ENCODE data around the gene MAP2K5.

The MAP2K5 gene

DNA sequence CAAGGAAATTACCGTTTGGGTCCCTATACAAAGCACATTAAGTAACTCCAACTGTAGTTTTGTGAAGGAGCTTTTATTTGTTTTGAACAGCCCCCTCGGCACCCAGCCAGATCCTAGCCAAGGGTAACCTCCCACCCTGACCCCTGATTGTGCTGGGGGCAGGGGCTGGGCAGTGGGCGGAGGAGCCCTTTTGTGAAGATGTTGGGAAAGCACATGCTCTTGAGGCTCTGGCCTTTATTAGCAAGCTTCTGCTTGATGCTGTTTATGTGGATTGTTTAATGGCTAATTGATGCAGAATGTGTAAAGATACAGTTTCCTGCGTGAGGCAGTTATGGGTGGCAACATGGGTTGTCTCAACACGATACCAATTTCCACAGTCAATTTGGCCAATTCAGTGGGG, 136.5 kb downstream of the MAP2K5 start:
- DNase-seq: no peak

DNA sequence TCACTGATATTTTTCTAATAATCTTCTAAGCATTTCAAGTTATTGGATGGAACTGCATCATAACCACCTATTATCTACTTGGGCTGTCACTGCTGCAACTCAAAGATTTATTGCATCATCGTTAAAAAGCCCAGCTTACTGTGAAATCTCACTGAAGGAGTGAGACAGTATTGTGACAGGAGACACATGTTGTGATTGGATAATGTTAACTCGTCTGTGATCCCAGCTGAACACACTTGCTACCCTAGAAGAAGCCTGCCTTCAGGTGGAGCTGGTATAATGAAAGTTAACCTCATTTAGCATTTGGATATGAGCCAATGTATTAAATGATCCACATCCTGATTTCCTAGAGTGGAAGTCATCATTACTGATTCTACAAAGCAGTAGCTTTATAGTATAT, 138.1 kb downstream of the MAP2K5 start:
- DNase-seq: no peak

DNA sequence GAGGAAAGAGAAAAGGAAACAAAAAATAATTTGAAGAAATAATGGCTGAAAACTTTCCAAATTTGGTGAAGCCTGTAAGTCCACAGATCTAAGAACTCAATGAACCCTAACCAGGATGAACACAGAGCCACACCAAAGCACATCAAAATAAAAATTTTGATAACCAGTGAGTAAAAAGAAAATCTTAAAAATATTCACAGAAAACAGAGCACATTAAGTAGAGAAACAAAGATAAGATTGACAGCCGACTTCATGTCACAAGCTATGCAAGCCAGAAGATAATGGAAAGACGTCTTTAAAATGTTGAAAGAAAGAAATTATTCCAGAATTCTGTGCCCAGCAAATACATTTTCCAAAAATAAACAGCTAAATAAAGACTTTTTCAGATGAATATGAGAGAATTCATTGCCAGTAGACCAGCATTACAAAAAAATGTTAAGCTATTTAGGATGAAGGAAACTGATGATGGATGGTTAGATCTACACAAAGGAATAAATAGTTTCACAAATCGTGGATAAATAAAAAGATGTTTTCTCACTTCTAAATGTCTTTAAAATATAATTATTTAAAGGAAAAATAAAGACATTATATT, 142.6 kb downstream of the MAP2K5 start:
- no peak for DNase-seq

DNA sequence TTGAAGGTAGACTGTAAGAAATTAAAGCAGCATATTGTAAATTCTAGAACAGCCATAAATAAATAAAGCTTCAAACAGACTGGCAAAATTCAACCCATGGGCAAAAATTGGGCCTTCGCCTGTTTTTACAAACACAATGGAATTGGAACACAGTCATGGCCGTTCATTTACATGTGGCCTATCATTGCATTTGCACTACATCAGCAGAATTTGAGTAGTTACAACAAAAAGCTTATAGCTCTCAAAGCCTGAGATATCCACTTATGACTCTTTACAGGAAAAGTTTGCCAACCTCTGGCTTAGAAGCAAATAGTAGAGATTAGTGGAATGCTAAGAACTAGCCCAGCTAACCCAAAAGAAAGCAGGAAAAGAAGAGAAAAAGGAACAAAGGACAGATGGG, 143.2 kb downstream of the MAP2K5 start:
- DNase-seq: no peak

DNA sequence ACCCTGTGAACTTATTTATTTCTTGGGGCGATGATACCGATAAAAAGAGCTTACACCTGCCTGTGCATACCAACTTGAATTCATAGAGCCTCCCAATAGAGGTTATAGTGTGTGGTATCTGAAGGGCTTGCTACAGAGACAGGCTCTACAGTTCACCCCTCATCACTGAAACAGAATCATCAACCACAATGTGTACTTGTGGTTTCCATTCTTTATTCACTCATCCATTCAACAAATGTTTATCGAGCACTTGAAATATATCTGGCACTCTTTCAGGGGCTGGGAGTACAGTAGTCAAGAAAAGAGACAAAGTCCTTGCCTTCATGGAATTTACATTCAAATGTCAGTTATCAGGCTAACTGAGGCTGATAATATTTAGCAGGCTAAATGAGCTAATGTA, 148.4 kb downstream of the MAP2K5 start:
- no peak for DNase-seq

DNA sequence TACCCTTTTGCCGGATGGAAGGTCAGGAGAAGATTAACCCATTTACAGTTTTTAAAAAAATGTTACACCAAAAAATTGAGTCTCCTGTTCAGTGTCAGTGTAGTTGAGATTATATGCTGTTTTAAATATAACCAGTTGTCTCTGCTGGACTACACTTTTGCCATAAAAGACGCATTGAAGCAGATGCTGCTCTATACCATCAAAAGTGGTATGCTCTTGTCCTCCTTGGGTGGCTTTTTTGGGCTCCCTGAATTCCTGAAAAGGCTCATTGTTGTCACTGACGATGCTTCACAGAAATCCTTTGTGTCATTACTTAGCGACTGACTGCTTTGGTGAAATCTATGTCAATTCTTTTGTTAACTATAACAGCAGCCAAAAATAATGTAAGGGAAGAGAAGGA, 148.9 kb downstream of the MAP2K5 start:
- no peak for DNase-seq

DNA sequence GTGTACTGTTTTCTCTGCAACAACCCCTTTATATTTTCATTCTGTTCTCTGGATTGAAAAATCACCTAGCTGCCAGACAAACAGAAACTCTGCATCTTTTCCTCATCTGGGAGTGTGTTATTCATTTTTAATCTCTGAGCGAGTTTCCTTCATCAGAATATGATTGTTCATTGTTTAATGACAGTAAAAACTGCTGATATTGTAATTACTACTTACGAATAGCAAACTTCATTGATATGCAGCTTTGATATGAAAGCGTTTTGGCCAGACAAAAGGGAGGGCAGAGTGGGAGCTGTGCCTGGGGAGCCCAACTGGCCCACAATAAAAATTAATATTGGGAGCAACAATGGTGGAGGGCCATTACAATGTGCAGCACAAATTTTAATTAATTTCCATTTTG, 150.1 kb downstream of the MAP2K5 start:
- DNase-seq: no peak

DNA sequence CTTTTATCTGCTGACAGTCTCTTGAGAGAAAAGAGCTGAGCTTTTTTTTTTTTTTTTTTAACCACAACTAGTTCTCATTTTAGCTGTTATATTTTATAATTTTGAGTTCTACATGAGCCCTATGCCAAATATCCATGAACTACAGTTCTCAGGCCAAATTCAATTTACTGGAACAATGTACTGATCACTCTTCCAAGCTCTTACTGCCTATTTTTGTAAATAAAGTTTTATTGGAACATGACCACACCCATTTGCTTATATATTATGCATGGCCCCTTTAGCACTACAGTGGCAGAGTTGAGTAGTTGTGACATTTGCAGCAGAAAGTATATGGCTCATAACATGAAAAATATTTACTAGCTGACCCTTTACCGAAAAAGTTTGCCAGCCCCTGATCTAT, 153.6 kb downstream of the MAP2K5 start:
- no peak for DNase-seq

DNA sequence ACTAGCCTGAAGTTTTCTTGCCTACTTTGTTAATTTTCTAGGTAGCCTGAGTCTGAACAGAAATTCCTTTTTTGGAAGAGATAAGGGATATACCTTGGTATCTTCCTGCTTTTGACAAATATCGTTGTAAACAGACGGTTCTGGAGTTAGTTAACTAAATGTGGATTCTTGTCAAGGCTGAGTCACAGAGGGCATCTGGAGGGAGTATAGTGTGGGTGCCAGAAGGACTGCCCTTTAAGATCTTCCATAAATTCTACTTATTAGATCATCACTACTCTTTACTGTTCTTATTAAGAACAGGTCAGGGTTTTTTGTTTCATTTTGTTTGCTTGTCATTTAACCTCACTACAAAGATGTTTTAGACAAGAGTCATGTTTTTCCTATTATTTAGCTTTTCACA, 157.5 kb downstream of the MAP2K5 start:
- no peak for DNase-seq

DNA sequence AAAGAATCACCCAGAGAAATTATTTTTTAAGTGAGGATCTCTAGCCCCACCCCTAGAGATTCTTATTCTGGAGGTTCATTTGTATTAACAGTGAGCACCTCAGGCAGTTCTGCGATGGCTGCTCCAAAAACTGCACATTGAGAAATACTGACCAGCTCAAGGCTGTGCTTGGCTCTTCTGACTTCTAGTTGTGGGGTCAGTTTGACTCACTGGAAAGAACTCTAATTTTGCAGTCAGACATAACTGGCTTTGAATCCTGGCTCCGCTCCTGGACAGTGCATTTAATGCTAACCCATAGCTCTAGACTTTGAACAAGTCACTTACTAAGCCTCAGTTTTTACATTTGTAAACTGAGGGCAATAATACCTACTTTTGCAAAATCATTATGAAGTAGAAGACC, 159.2 kb downstream of the MAP2K5 start:
- no peak for DNase-seq

DNA sequence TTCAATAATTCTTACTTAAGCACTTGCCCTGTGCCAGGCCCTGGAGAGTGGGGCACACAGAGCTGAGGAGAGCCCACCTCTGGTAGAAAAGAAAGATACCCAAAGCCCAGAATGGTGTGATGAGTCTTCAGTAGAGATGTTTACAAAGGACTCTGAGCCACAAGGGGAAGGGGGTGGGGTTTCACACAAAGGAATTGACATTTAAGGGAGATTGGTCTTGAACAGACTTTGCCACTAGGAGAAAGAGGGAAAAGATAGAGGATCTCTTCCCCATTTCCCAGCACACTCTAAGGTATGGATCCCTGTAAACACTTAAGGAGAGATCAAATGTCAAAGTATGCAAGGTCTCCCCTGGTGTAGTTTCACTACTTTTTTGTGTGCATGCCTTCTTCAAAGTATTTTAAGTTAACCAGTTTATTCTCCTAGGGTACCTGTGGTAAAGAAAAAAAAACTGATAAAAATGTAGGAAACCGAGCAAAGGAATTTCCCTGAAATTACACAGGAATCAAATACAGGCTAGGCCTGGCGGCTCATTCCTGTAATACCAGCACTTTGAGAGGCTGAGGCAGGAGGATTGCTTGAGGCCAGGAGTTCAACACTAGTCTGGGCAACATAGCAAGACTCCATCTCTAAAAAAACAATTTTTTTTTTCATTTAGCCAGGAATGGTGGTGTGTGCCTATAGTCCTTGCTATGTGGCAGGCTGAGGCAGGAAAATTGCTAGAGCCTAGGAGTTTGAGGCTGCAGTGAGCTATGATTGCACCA, 165.2 kb downstream of the MAP2K5 start:
- DNase-seq: no peak

DNA sequence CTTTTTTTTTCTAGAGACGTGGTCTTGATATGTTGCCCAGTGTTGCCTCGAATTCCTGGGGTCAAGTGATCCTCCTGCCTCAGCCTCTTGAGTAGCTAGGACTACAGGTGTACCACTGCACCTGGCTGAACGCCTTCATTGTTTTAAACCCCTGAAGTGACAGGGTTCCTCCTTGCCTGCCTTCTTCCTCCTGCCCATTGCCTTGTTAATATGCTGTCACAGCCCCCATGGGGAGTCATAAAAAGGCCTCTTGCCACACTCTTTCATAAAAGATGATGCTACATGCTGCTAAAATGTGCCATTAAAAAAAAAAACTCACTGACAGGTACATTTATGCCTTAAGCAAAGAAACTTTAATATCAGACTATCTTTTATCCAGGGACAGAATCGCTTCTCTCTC, 166.0 kb downstream of the MAP2K5 start:
- DNase-seq: no peak

DNA sequence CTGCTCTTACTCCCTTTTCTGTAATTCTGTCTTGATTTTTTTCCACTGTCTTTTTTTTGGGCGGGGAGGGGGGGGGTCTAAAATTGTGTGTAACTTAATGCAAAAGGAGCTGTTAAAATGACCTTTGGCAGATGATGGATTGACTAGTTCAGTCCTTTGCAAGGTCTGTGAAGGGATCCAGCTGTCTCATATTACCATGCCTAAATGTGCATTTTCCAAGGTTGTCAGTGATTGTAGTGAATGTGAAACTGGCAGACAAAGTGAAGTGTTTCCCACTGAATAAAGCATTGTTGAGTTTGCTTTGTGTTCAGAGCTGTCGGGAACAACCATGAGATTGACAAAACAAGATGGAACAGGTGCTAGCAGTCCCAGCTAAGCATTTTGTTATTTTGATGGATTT, 172.7 kb downstream of the MAP2K5 start:
- no peak for DNase-seq

DNA sequence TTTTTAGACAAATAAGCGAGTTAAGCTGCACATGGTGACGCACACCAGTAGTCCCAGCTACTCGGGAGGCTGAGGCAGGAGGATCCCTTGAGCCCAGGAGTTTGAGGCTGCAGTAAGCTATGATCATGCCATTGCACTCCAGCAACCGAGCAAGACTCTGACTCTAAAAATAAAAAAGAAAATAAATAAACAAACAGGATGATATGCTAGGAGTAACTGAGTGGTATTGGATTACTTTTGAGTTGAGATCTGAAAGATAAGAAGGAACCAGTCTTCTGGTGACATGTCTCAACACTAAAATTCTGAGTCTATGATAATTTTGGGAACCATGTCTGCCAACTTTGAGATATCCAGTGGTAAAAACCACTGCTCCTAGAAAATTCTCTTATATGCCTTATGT, 173.7 kb downstream of the MAP2K5 start:
- DNase-seq: no peak

DNA sequence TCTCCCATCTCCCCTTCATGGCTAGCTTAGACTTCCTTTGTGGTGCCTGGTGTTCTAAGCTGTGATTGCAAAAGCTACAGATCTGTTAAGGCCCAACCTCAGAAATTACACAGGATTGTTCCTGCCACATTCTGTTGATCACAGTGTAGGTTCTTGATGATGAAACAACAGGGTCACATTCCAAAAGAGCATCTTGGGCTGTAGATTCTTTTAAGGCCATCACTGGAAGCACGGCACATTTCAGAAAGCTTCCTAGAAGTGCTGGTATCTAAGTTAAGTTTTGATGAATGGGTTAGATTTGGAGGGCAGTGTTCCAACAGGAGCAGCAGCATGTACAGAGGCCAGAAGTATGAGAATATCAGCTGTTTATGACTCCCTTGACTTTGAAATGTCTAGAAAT, 175.3 kb downstream of the MAP2K5 start:
- DNase-seq: no peak

DNA sequence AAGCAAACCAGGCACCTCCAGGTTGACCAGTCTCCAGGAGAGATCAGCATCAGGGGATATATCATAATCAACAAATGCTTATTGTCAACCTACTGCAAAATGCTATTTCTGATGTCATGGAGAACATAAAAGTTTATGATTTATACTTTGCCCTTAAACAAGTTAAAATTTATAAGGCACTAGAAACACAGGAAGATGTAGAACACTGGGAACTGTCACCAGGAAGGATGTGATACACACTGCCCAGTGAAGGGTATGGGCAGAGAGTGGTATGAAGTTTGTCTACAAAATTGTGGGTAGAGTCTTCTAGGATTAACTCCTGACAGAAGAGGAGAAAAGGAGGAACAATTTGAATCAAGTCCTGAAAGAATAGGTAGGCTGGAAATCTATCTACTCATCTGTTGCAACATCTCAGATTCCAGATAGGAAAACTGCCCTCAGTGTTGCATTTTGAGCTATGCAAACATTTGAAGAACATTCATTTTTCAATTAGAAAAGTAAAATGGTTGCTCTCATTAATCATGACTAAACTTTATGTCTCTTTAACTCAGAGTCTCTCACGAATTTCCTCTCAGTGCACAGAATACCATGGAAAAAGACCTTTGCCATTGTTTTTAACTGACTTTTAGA, 176.9 kb downstream of the MAP2K5 start:
- DNase-seq: no peak

DNA sequence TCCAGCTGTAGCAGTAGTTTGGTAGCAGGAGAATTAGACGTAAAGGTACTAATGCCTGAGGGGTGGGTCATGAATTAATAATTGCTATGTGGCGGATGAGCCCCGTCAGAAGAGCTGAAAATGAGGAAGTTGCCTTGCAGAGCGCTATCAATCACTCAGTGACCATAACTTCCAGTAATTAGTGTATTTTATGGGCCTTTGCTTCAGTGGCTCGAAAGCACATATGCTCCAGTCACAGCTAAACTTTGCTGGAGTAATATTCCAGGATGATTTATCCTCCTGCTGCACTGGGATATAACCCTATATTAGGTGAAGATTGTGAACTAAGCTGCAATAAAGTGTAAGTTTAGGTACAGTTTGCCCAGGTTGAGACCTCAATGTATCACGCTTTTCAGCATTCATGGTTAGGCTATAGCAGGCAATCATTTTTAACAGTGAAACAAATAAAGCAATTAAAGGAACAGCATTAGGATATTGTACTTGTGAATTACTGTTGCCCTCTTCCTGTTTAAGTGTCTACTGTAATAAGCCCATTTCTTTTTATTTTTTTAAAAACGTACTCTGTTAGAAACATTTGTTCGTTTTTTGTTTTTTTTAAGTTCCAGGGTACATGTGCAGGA, 178.2 kb downstream of the MAP2K5 start:
- no peak for DNase-seq

DNA sequence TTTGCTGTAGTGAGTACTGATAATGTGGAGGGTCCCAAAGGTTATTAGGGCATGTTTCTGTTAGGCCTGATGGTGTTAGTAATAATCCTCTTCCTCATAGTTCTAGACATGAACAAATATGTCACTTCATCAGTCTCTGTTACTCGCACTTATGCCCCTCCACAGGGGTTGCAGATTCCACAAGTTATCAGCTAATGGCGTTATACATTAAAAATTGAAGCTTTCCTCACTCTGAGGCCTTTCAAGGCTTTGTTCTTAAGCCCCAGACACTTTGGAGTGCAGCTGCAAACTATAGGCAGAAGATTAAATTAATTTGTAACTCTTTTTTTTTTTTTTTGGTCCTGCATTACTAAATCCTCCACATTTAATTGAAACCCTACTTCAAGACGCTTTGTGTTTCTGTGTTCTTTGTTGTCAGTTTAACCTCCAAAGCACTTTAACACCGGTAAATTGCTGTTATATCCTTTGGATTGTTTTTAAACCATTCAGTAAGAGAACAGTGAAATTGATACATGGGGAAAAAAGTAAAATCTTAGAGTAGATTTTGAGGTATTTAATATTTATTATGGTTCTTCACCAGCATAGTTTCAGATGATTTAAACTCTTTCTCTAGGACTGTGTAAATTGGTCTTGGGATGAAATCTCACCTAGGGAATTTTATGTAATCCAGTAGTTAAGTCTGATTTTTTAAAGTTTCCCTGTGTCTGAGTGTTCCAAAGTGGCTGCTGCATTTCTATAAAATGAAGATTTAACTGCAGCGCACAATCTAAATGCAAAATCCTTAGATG, 179.7 kb downstream of the MAP2K5 start:
- no peak for DNase-seq

DNA sequence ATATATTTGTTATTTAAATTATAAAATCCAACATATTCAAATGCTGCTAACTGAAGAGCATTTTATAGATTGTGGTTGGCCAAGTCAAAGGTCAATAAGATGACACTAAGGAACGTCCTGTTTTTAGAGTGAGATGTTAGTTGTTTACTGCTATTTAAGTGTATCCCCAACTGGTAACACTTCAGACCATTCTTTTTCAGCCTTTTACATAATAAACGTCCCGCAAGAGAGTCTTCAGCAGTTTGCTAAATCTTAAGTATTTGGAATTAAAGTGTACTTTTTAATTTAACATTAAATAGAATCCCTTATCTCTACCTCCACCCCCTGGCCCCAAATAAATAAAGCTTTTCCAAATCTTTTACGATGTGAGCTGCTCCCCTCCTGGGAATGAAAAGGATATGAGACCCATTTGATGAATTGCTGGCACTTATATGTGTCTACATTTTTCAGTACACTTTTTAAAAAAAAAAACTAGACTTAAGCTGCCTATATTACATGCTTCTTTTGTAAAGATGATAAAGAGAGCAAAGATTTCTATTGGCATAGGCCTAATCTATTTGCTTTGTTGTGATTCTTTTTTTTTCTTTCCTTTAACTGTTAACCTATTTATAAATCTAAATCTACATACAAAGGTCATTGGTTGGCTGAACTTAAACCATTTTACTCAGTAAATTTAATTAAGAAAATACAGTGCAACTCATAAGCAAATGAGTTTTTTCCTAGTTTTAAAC, 181.0 kb downstream of the MAP2K5 start:
- no peak for DNase-seq

DNA sequence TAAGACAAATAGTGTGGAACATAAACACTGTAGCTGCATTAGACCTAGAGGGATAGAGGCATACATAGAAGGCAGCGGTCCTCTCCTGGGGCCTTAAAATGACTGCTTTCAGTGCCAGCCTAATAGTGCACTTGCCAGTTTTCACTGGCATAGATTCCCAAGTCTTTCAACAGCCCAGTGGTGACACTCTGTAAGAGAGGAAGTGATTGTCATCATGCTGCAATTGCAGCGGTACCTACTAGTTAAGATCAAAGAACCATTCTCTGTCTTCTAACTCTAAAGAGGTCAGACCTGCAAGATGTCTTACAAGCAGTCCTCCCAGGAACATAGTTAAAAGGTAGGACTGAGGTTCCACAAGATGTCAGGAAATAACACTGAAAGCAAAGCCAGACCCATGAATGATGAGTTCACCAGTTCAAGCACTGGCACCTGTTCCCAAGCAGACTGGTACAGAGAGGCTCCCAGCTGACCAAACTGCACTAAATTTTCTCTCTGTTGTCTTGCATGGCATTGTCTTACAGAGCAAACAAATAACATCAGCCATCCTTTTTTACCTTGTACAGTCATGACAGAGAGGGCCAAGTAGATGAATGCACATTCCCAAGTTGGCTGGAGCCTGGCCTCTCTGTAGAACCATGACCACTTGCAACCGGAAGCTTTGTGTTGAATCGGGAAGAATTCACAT, 182.3 kb downstream of the MAP2K5 start:
- DNase-seq: no peak

DNA sequence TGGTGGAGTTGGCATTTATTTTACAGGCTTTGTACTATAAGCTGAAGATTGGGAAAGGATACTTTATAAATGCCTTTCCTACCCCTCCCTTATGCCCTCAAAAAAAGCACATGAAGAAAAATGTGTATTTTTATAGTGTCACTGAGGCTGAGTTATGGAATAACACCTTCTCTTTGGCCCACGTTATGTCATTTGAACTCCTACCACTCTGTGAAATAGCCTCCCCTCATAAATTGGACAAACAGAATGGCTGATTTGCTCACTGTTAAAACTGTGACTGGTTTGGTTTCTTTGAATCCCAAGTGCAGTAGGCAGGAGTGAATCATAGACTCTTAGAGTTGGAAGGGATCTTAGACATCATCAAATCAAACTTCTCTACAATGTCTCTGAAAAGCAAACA, 187.6 kb downstream of the MAP2K5 start:
- DNase-seq: no peak

DNA sequence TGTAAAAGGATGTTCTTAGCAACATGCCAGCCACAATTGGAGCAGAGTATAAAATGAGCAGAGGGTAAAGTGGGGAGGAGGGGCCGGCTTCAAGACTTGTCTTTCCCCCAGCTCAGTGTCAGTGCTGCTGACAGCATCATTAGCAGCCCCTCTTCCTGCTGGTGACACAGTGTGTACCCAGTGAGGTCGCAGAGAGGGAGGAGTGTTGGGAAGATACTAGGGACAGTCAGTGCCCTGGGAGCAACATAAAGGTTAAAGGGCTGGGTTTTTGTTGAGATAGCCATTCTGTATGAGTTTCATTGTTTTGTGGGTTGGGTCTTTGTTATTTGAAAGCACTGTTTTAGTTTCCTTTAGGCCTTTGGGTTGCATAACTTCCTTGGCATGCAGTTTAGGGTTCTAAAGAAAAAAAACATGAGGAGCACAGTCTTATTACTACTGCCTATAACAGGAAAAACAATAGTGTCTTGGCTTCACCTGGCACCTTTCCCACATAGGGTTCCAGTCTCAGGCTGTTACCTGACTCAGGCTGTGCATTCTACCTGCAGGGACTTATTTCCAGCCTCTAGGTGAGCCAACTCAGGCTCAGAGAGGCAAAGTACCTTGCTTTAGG, 188.7 kb downstream of the MAP2K5 start:
- no peak for DNase-seq
